Inferior parietal cortex (tissue), 1 donor: ENCODE measurements around the gene CABP4.
A peak's percentile ranks its signal among the peaks of the same experiment; 100 is the strongest.
"Not testable (repeated sequence)": the region's sequence is repeated elsewhere in the genome, so short reads cannot be mapped to it uniquely, and the experiment has no call there.

Source experiments
- DNase-seq: peaks from one replicate; pipeline ENCODE4 v3.0.0-alpha.2; 2016; ENCODE audit errors: extremely low spot score

Gene CABP4

GRCh38 chr11:67482275-67482826, 27.2 kb downstream of the CABP4 start:
- DNase-seq, result no peak

GRCh38 chr11:67482827-67483798, 28.0 kb downstream of the CABP4 start, which contains the start of gene AIP:
TSS of gene AIP (plus strand) at chr11:67483026. CDS start at chr11:67483159, 133 bp downstream.
- DNase-seq, result peak; percentile 99

- no peak for DNase-seq
Measured at GRCh38 chr11:67483831-67484665, 28.9 kb downstream of the CABP4 start.

- DNase-seq, result no peak
Measured at GRCh38 chr11:67484847-67485311, 29.7 kb downstream of the CABP4 start.

- DNase-seq, result not testable (repeated sequence)
Measured at GRCh38 chr11:67485873-67486361, 30.8 kb downstream of the CABP4 start.

- no peak for DNase-seq
Measured at GRCh38 chr11:67486481-67487195, 31.5 kb downstream of the CABP4 start.

- no peak for DNase-seq
Measured at GRCh38 chr11:67489203-67489884, 34.2 kb downstream of the CABP4 start.

- DNase-seq, result no peak
Measured at GRCh38 chr11:67489885-67490726, 35.0 kb downstream of the CABP4 start.

GRCh38 chr11:67490727-67491065, 35.5 kb downstream of the CABP4 start:
- DNase-seq, result no peak

GRCh38 chr11:67491276-67492068, 36.3 kb downstream of the CABP4 start:
- DNase-seq, result no peak

- DNase-seq, result no peak
Measured at GRCh38 chr11:67492069-67492727, 37.0 kb downstream of the CABP4 start.

GRCh38 chr11:67492801-67493547, 37.8 kb downstream of the CABP4 start:
- no peak for DNase-seq

GRCh38 chr11:67493548-67494370, 38.6 kb downstream of the CABP4 start:
- DNase-seq, result no peak

GRCh38 chr11:67494371-67495233, 39.4 kb downstream of the CABP4 start:
- DNase-seq, result no peak

- no peak for DNase-seq
Measured at GRCh38 chr11:67495234-67496005, 40.3 kb downstream of the CABP4 start.
